Activated CD4-positive, alpha-beta T cell treated with anti-CD3 and anti-CD28 coated beads, Interleukin-2, Interleukin-6, amounts not matched to agents 100 ng/mL and 50 ng/mL, durations not matched to agents 16 hours and 8 hours (primary cell): ENCODE measurements around the gene IFIT2.
"Not testable (repeated sequence)": the region's sequence is repeated elsewhere in the genome, so short reads cannot be mapped to it uniquely, and the experiment has no call there.

Experiments used
- DNase-seq: peaks from one replicate; pipeline ENCODE4 v3.0.0-alpha.2; 2020

IFIT2 gene

DNA sequence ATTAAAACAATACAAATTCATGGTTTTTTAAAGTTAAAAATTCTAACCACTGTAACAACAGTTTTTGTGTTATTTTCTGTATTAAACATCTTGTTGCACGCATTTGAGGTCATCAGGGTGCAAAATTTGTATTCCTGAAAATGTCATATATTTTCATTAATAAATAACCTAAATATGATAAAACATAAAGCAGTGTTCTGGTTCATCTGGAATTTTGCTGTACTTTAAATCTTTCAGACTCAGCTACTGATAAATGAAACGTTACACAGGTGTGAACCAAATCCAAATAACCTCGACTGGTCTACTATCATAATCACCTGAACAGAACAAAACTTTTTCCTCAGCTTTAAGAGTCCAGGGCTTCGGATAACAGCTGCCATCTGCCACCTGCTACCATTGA lies 6.9 kb downstream of the IFIT2 start:
- DNase-seq = no peak

DNA sequence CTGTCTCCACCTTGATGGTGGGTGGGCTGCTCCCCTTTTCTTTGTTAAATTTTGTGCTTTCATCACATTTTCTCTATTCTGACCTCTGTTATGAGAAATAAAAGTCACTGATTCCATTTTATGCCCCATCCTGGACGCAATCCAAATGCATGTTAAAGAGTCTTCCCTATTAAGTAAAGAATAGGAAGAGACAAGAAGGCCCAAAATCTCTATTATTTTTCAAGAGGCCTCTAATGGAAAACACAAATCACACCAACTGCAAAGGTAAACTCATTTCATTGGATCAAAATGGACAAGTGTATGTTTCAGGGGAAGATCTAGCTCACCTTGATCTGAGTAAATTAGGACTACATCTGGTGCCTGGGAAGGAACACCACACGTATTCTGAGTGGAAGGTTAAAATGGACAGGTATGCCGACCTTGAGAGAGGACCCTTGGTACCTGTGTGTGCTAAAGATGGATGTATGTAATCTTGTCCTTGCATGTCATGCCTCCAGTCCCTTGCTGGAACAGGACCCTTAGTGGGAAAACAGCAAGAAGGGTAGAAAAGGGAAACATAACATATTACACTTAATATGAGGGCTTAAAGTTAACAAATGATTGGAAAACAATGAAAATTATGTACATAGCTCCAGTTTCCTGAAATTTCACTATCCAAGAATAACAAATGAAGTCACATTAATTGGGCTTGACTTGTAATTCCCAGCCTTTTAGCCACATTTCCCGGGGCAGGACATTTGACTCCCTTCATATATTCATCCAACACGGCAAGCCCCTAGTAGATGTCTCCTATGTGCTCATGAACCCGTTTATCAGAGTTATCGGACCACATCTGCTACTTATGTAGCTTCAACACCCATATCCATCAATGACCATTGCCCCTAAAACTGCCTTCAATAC lies 7.6 kb downstream of the IFIT2 start:
- no peak for DNase-seq

DNA sequence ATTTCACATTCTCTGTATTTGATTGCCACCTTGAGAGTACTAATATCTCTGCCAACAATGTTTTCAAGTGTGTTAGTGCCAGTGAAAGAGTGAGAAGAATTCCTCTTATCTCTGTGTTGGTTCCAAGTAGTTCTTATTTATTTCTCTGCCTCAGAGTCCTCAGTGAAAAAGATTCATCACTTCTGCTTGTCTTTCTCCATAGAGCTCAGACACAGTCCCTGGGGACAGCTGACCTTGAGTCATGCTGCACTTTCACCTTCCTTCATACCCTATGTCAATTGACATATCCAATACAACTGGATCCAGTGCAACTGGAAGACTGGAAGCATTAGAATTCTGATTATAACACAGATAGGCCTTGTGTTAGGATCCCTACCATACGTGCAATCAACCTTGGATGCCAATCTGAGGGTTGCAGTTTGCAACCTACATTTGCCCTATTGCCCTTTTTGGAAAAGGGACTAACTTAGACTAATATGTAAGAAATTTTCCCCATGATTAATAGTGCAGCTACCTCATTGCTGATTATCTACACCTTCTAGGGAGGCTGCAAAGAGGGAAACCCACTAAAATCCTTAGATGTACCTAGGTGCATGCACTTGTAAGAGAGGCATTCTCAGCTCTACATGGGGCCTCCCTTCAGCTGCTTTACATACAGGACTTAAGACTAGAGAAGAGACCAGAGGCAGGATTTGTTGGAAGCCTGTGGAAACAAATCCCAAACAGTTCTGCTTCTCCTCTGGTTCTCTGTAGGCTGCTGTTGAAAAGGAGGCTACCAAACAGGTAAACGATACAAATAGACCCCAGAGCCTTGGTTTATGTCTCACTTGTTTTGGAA lies 8.4 kb downstream of the IFIT2 start:
- DNase-seq = no peak

DNA sequence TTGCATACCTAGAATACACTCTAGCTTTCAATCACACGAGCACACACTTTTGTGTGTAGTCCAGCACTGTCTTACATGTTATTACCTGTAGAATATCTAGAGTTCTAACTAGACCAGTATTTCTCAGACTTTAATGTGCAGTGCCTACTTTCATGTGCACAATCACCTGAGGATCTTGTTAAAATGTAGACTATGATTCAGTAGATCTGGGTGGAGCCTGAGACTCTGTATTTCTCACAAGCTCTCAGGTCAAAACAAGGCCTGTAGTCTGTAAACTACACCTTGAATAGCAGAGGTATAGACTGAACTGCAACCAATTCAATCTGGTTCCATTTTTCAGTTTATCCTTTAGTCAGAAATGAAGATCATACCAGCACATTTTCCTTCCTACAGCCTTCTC lies 11.1 kb downstream of the IFIT2 start:
- no peak for DNase-seq

DNA sequence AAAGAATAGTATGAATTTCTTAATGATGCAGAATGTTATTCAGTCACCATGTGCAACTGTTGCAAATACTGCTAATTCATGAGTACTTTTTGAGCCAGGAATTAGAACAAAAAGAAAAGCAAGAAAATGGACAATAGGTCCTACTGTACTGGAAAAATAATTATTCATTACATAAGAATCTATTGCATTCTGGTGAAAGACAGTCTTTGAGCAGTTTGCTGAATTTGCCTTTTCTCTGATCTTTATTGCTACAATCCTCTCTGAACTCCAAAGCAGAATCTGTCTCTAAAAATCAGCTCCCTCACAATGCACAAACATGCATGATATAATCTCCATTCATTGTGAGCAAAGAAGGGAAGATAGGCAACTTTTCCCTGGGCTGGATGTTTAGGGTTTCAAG lies 12.8 kb downstream of the IFIT2 start:
- no peak for DNase-seq

DNA sequence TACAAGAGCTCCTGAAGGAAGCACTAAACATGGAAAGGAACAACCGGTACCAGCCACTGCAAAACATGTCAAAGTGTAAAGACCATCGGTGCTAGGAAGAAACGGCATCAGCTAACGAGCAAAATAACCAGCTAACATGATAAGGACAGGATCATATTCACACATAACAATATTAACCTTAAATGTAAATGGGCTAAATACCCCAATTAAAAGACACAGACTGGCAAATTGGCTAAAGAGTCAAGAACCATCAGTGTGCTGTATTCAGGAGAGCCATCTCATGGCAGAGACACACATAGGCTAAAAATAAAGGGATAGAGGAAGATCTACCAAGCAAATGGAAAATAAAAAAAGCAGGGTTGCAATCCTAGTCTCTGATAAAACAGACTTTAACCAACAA lies 16.2 kb downstream of the IFIT2 start:
- not testable (repeated sequence) for DNase-seq

DNA sequence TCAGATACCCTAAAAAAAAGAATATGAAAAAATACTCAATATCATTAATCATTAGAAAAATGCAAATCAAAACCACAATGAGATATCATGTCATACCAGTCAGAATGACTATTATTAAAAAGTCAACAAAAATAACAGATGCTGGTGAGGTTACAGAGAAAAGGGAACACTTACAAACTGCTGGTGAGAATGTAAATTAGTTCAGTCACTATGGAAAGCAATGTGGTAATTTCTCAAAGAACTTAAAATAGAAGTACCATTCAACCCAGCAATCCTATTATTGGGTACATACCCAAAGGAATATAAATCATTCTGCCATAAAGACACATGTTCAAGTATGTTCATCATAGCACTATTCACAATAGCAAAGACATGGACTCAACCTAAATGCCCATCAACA lies 23.2 kb downstream of the IFIT2 start:
- DNase-seq = not testable (repeated sequence)

DNA sequence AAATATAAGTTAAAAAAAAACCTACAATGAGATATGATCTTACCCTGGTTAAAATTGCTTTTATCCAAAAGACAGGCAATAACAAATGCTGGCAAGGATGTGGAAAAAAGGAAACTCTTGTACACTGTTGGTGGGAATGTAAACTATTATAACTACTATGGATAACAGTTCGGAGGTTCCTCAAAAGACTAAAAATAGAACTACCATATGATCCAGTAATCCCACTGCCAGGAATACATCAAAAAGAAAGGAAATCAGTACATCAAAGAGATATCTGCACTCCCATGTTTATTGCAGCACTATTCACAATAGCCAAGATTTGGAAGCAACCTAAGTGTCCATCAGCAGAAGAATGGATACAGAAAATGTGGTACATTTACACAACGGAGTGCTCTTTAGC lies 24.0 kb downstream of the IFIT2 start:
- not testable (repeated sequence) for DNase-seq

DNA sequence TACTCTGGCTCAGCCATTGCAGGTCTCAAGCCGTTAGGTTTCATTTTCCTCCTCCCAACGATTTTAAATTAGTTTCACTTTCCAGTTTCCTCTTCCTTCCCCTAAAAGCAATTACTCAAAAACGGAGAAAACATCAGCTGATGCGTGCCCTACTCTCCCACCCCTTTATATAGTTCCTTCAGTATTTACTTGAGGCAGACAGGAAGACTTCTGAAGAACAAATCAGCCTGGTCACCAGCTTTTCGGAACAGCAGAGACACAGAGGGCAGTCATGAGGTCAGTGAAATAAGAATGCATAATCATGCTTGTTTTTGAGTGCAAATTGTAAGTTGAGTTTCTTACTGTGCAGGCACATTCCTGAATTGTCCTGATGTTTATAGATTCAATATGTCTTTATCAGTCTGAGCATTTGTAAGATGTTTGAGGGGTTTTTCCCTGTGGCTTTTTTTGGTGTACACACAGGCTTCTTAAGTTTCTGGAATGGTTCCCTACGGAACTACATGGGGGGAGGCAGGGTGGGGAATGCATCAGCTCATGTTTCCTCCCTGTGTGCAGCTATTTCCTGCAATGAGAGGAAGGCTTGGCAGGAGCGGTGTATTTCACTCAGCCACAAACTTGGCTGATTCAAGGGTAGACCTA lies 26.1 kb downstream of the IFIT2 start, which contains the start of gene IFIT3:
IFIT3 (plus strand) TSS at position 195 of the 639 bp plus-strand sequence; CDS start at position 272, 77 bp downstream.
- DNase-seq = peak; percentile 38

DNA sequence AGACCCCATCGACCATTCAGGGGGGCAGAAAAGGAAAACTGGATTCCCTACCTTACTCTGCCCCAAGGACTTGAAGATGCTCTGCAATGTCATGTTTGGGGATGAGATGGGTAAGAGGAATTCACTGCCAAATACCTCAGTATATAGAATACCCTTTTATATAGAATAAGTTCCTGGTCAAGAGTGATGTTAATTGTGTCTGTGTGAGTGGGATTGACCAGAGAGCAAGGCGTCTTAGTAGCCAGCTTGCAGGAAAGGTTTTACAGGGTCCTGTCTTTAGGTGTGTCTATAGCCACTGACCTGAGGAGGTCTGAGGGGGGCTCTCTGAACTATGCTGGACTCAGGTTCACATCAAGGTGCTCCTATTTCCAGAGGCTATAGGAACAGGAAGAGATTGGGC lies 27.3 kb downstream of the IFIT2 start:
- no peak for DNase-seq

DNA sequence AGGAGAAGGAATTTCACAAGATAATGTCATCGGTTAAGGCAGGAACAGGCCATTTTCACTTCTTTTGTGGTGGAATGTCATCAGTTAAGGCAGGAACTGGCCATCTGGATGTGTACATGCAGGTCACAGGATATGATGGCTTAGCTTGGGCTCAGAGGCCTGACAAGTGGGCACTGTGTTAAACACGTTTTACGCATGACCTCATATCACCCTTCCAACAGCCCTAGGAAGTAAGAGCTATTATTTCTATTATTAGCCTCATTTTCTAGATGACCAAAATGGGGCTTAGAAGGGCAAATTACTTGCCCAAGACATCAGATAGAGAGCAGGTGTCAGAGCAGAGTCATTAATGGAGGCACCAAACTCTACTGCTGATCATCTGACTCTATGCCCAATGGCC lies 28.2 kb downstream of the IFIT2 start:
- DNase-seq = not testable (repeated sequence)

DNA sequence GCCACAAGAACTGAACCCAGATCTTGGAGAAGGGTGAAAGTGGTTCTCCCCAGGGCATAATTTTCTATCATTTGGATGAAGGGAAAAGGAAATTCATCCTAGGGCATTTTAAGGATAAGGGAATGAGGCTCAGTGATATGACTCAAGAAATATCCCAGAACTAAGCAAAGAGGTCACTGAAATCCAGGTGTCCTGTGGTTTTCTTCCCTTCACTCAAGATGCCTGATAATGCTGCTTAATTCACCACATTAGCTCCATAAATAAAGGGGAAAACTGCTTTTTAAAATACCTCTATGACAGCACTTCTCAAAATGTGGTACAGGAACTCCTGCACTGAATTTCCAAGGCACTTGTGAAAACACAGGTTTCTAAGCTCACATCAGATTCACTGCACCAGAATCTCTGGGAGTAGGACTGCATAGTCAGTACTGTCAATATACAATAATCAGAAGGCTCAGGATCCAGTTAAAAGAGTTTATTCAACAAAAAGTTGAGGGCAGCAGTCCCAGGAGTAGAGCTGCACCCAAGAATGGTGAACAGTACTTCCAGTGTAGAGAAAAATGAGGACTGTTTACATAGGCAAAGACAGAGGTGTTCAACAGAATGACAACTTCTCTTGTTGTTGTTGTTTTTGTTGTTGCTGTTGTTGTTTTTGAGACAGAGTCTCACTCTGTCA lies 28.8 kb downstream of the IFIT2 start:
- DNase-seq = no peak

DNA sequence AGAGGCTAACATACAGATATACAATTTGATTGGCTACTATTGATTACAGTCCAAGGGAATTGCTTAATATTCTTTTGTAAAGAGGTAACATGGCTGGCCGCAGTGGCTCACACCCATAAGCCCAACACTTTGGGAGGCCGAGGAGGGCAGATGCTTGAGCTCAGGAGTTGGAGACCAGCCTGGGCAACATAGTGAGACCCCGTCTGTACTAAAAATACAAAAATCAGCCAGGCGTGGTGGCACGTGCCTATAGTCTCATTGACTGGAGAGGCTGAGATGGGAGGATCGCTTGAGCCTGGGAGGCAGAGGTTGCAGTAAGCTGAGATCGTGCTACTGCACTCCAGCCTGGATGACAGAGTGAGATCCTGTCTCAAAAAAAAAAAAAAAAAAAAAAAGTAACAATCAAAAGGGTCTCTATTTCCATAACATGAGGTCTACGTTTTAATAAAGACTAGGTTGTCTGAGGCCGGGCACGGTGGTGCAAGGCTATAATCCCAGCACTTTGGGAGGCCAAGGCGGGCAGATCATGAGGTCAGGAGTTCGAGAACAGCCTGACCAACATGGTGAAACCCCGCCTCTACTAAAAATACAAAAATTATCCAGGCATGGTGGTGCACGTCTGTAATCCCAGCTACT lies 29.8 kb downstream of the IFIT2 start:
- DNase-seq = not testable (repeated sequence)

DNA sequence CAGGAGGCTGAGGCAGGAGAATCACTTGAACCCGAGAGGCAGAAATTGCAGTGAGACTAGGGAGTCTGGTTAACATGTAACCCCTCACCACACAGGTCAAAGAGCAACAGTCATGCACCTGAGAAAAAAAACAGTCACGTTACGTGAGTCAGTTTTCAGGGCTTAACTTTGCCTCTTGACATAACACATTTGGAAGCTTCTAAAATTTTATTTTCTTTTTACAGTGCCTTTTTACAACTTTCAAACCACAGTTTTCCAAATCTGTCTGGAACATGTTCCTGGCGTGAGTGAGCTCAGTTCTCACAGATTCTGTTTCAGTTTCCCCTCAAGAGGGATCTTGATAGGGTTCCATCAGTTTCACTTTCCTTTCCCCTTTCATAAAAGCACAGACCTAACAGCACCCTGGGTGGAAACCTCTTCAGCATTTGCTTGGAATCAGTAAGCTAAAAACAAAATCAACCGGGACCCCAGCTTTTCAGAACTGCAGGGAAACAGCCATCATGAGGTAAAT lies 30.3 kb downstream of the IFIT2 start:
- peak; percentile 57 for DNase-seq

DNA sequence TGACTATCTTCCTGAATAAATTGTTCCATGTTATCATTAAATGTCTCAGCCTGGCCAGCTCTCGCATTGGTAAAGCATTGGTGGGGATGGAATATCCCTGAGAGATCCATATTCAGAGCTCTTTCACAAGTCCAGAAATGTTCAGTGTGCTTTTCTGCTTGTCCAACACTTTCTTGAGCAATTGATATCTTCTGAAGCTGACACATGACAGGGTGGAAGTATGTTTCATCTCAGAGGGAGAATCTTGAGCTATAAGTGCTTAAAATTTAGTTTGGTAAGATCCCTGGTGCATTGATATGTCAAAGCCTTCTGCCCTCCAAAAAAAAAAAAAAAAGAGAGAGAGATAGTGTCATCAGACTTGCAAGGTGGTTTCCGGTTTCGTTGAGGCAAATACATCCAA lies 33.4 kb downstream of the IFIT2 start:
- DNase-seq = no peak

DNA sequence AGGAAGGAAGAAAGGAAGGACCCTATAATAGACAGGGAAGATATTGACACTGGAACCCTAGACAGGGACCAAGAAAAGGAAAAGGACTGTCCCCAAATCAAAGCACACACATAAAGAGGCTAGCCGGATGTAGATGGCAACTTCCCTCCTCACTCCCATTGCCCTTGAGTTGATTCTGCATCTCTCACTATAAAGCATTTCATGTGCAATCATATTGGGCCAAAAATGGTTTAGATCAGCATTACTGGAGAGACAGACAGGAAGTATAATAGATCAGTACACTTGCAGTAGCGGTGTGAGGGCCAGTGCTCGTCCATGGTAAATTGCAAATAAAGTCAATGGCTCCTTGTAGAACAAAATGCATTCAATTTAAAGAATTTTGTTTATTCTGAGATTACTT lies 34.4 kb downstream of the IFIT2 start:
- no peak for DNase-seq

DNA sequence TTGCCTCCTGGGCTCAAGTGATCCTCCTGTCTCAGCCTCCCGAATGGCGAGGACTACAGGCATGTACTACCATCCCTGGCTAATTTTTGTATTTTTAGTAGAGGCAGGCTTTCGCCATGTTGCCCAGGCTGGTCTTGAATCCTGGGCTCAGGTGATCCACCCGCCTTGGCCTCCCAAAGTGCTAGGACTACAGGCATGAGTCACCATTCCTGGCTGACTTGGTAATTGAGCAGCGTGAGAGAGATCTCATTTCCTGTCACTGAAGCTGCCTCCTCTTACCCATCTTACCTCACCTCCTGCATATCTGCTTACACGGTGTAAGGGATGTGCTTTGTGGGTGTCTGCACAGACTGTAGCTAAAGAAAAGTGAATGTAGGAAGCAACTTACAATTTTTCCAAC lies 35.6 kb downstream of the IFIT2 start:
- peak; percentile 67 for DNase-seq

DNA sequence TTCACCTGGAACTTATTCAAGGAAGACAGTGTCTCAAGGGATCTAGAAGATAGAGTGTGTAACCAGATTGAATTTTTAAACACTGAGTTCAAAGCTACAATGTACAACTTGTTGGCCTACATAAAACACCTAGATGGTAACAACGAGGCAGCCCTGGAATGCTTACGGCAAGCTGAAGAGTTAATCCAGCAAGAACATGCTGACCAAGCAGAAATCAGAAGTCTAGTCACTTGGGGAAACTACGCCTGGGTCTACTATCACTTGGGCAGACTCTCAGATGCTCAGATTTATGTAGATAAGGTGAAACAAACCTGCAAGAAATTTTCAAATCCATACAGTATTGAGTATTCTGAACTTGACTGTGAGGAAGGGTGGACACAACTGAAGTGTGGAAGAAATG lies 36.9 kb downstream of the IFIT2 start:
- DNase-seq = no peak

DNA sequence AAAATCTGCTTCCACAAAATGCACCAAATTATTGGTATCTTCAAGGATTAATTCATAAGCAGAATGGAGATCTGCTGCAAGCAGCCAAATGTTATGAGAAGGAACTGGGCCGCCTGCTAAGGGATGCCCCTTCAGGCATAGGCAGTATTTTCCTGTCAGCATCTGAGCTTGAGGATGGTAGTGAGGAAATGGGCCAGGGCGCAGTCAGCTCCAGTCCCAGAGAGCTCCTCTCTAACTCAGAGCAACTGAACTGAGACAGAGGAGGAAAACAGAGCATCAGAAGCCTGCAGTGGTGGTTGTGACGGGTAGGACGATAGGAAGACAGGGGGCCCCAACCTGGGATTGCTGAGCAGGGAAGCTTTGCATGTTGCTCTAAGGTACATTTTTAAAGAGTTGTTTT lies 38.0 kb downstream of the IFIT2 start:
- no peak for DNase-seq

DNA sequence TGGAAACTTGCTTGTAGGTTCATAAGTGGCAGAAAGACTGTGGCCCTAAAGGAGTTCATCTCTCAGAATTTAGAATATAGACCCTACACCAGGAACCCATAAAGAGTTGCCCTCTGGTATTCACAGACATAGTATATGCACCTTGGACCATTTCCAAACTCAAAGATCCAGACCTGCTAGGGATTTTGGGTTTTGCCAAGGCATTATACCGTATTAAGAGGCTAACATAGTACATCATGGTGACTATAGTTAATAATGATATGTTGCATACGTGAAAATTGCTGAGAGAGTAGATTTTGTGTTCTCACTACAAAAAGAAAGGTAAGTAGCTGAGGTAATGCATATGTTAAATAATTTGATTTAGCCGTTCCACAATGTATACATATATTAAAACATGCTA lies 39.8 kb downstream of the IFIT2 start:
- DNase-seq = no peak

DNA sequence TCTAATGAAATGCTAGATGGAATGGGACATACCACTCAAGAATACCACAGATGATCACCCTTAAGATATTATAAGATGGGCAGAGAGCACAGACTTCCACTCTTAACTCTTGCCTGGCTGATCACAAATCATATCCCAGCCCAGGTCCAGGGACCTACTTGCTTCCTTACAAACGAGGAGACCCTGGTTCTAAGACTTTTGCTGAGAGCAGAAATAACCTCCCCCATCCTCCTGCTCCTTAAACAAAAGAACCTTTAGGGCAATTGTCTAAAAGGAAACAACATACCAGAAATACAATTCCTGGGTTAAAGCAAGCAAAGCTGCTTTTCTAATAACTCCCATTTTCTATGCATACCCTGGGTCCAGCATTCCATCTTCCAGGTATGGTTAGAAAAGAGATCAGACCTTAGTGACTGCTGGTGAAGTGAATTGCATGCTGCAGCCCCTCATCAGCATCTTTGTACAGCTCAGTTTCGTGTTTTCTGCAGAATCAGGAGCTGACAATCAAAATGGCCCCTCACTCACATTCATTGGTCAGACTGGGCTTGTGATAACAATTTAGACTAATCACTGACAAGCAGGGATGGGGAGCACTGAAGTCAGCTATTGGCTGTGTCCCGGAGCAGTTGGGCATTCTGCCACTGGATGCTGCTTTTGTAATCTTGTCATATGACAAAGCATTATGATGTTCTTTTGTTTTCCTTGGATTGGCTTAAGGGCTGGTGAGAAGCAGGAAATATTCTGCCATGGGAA lies 40.5 kb downstream of the IFIT2 start:
- no peak for DNase-seq
